COLO668 (cell line): Measurements from ENCODE around the gene TRAF1.
A peak's percentile ranks its signal among the peaks of the same experiment; 100 is the strongest.

Experiments
- DNase-seq: peaks from one replicate; lab custom pipeline; 2025; ENCODE audit not compliant: unreplicated experiment; lab: John Stamatoyannopoulos, UW

TRAF1 gene

GRCh38 chr9:120910643-120911042 lies 16.0 kb downstream of the TRAF1 start:
- no peak for DNase-seq

DNA sequence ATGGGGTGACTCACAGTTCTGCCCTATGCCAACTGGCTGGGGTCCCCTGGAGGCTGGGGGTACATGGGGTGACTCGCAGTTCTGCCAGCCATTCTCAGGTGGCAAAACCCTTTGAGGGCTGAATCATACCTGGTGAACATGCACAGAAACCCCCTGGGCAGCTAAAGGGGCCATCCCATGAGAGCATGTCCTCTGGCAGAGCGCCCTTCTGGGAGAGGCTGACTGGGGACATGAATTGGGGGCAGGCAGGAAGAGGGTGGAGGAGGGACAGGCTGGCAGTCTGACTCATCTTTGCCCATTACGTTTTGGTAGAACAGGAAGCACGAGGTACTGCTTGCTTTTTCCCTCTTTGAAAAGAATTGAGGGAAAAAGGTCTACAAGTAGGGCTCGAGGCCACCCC lies 16.7 kb downstream of the TRAF1 start:
- no peak for DNase-seq

- peak; percentile 43 for DNase-seq
Observed at GRCh38 chr9:120905315-120906164, 21.1 kb downstream of the TRAF1 start.

GRCh38 chr9:120904978-120905301 lies 21.7 kb downstream of the TRAF1 start:
- no peak for DNase-seq

- DNase-seq: peak; percentile 74
Observed at GRCh38 chr9:120904061-120904977, 22.3 kb downstream of the TRAF1 start.

GRCh38 chr9:120902569-120903535 lies 23.7 kb downstream of the TRAF1 start:
- DNase-seq: peak; percentile 16

DNA sequence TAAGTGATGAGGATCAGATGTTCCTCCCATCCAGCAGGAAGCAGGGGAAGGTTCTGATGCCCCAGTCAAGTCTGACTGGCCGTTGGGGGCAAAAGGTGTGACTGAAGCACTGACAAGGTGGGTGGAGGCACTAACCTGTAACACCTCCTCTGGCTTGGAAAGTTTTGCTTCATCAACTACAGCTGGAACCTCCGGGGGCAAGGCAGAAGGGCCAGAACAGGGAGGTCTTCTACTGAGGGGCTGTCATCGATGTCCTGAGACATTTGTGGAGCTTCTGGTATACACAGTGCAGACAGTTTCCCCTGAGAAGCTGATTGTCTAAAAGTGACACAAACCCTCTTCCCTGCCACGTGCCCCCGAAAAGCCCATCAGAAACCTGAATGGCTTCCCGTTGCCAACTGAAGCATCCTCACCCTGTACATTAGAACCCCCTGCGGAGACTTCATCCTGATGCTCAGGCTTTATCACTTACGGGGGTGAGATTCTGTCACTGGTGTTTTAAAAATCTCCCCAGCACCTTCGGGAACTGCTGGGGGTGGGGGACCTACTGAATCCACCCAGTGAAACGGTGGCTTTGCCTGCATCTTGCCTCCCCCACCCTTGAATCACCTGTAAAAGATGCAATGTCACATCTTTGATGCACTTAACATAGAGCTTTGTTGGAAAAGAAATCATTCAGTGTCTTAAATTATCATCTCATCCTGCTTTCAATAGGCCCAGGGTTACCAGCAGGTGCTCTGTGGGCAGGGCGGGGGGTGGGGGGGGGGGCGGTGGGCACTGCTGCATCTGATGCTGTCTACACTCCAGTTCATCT lies 24.6 kb downstream of the TRAF1 start:
- no peak for DNase-seq

- DNase-seq: no peak
Observed at GRCh38 chr9:120900824-120901223, 25.8 kb downstream of the TRAF1 start.

DNA sequence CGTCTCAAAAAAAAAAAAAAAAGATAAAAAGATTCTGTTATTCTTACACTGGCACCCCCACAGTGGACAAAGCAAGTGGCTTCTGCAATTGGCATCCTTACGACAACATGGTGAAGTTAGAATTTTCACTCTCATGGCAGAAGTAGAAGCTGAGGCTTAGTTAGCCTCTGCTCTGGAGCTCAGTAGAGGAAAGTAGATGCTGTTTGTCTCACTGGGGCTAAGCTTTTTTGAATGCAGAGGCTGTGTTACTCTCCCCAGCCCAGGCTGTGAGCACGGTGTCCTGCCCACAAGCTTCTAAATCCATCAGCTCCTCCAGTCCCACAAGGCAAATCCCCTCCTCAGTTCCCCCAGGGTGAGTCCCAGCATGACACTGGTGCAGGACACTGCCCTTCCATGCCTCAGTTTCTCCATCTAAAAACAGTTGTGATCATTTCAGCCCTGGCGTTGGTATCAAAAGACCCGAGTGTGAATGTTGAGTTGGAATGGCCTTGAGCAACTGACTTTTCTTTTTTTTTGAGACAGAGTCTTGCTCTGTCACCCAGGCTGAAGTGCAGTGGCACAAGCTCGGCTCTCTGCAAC lies 27.0 kb downstream of the TRAF1 start:
- no peak for DNase-seq

DNA sequence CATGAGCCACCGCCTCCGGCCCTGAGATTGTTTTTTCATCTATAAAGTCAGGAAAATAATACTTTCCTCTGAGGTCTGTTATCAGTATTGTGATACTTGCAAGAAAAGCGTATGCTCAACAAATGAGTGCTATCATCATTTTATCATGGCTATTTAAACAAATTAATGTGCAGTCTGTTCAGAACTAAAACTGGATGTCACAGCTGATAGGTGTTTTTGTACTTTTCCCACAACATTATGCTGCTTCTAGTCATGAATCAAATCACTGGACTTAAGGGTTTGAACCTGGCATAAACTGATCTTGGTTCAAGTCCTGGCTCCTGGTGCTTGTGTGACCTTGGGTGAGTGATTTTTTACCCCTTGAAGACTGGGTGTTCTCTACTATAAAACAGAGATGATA lies 28.2 kb downstream of the TRAF1 start:
- no peak for DNase-seq

DNA sequence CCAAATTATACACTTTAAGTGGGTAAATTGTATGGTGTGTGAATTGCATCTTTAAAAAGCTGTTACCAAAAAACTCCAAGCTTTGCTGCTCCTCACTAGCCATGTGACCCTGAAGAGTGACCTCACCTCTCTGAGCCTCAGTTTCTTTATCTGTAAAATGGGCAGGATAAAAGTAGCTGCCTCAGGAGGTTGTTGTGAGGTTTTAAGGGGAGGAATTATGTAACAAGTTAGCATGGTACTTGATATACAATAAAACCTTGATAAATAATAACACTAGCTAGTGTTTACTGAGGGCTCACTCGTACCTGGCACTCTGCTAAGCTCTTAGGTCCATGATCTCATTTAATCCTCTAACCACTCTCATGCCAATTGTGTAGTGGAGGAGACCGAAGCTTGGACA lies 30.6 kb downstream of the TRAF1 start:
- DNase-seq: no peak

DNA sequence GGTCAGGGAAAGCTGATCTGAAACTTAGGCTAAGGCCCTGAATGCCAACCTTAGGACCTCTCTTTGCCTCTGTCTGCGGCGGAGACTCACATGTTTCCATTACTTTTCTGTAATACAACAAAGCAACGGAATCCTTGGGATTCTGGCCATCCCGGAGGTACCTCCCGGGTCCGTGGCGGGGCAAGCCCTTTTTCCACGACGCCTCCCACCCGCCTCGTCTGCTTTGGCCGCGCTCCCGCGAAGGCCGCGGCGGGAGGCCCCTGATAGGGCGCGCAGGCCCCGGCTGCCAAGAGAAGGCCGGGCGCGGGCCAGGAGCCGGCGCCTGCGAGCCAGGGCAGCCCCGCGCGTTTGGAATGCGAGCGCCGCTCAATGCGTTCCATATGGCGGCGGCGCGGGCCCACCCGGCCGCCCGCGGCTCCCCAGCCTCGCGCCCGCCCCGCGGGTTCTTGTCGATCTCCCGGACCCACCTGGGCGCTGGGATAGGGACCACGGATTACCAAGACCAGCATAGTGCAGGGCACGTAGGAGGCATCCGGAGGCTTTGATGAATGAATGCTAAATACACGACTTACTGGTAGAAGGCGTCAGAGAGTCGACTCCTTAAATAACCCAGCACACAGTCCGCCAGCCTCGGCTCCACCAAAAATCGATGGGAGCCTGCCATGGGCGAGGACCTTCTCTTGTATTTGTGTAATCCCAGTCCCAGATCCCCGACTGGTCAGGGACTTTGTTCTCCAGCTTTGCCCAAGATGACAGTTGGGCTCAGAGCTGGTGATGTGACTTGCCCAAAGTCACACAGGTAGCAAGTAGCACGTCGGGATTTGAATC lies 32.1 kb downstream of the TRAF1 start:
- DNase-seq: no peak

DNA sequence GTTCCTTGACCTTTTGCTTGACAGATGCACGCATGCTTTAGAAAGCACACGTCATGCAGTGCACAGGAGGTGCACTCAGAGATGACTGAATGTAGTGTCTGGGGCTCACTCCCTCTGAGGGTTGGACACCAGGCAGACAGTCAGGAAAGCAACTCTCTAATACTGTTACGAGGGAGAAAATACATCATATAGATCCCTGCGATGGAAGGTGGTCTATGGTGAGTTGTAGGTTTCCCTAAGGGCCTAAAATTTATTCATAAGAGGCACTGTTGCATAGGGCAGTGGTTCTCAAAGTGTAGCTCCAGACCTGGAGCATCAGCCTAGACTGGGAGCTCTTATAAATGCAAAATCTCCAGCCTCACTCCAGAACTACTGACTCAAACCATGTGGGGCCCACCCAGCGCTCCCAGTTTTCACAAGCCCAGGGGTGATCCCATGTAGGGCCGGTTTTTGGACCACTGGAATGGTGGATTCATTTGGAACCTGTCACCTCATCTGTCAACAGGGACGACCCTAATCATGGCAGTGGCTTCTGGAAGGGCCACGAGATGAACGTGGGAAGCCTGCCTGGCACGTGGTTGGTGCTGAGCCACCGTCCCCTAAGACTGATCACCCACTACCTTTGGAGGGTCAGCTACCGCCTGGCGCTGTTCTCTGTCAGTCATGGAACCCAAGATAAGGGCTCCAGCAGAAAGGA lies 32.8 kb downstream of the TRAF1 start:
- DNase-seq: no peak

GRCh38 chr9:120892748-120893610 lies 33.6 kb downstream of the TRAF1 start:
- DNase-seq: peak; percentile 65

DNA sequence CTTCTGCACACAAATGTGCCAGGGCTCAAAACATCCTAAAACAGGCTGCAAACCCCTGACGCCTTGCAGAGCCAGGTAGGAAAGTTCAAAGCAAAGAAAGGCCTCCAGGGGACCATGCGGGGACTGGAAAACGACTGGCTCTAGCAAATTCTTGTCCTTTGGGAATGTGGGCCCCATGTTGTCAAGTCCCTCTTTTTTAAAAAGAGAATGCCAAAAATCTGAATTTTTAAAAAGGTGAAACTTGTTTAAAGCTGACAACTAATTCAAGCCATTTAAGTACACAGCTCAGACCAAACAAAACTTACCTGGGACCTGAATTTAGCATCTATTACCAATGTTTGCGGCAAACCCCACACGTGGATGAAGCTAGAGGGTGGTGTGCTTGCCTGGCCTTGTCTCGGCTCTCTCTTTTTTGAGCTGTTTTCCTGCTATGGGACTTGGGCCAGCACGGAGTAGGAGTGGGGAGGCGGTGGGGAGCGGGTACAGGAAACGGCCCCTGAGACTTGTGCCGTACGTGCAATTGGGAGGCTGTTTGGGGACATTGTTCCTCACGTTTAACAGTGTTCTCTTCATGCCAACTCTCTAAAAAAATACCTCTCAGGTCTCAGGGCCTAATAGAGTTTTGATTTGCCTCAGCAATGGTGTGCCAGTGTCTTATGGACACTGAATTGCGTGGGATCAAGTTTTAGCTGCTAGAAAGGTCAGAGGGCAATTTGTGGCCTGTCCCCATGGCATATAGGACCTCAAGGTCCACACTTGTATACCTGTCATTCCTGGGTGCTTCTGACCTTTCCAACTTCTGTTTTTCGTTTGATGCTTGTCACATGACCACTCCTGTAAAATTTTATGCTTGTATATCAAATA lies 34.5 kb downstream of the TRAF1 start:
- peak; percentile 40 for DNase-seq

DNA sequence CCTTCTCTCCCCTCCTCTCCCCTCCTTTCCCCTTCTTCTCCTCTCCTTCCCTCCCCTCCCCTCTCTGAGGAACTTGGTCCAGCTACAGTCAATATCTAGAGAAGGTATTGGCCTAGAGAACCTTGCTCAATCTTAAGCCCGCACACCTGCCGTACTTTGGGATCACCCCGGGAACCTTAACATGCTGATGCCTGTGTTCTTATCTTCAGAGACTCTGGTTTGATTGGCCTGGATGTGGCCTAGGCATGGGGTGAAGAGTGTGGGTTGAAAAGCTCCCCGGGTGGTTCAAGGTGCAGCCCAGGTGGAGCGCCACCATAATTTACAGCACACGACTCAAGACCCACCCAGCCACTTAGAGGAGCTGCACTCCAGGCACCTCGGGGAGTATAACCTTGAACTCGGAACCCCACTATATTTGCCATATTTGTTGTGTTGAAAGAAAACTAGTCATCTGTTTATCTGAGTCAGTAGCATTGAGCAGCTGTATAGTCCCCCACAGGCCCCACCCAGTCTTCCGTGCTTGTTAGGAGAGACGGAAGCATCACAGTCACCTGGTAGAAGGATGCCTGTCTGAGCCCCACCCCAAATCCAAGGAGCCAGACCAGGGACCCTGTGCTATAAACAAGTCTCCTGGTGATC lies 35.2 kb downstream of the TRAF1 start:
- peak; percentile 46 for DNase-seq
